ENCODE measurements around the gene SHANK3.

DNA sequence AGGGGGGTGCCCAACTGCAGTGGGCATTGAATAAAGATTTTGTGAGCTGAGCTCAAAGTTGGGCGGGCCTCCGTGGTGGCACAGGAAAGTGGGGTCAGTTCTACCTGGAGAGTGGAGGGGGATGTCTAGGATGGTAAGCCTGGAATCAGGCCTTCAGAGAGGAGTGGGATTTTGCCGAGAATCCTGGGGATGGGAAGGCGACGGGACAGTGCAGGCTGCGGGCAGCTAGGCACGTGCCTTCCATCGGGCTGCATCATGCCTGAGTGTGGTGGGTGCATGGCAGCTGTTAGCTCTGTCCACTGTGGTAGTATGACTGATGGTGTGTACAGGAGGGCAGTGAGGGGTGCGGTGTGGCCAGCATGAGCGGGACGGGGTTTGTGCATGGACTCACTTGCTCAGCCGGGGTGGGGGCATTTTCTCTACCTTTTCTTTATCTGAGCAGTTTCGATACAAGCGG lies 3.6 kb downstream of the SHANK3 start:
- TF ChIP-seq SIN3A (IDR thresholded peaks at IDR 0.05; ENCODE audit: borderline replicate concordance, insufficient read depth, low read length) (no peak), POLR2AphosphoS5 (IDR thresholded peaks at IDR 0.05; ENCODE audit: low read depth, low read length) (no peak)
